ENCODE results near the gene CLDN9. TPM values are rescaled to one million over a fixed set of nuclear protein-coding genes. Genes with fewer than 3 reads are reported as not detected.

CLDN9 gene
- total RNA-seq, 4 donors from 2014 or later: 0.32 to 0.39 TPM; not detected in 2

DNA sequence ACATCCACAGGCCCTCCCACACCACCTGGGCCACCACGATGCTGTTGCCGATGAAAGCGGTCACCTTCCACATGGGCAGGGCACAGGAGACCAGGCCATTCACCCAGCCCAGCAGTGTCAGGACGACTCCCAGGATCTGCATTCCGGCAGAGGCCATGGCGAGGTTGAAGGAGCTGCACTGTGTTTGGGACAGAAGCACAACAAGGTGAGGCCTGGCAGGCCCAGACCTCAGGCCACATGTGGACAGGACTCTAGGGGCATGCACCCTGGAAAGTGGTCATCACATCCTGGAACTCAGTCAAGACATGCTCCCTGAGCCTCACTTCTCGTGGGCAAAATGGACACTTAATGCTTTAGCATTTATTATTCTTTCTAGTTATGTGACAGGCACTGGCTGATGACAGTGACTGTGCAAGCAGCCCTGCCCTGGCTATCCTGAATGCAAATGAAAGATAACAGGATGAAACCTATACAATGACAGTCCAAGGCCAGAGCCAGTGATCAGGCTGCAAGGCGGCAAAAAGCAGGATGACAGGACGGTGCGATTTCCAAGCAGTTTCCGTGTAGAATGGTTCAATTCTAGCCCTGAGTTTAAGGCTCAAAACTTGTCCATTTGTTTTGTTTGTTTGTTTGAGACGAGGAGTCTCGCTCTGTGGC lies 3.3 kb downstream of the CLDN9 start:
- ATAC-seq: no peak
- H3K36me3 ChIP-seq: no peaks in the 10 kb centered on the region
- 89 to 97% methylated on average over 5 to 7 of the region's 13 CpGs for WGBS, 2 donors (ENCODE audit: low coverage in 1 of 2)
- no peak overlapping the region for H3K4me3 ChIP-seq
- TF ChIP-seq EP300 (IDR thresholded peaks at IDR 0.05) (no peak), POLR2A (IDR thresholded peaks at IDR 0.05) (no peak)
- TF ChIP-seq, protein P1, sequence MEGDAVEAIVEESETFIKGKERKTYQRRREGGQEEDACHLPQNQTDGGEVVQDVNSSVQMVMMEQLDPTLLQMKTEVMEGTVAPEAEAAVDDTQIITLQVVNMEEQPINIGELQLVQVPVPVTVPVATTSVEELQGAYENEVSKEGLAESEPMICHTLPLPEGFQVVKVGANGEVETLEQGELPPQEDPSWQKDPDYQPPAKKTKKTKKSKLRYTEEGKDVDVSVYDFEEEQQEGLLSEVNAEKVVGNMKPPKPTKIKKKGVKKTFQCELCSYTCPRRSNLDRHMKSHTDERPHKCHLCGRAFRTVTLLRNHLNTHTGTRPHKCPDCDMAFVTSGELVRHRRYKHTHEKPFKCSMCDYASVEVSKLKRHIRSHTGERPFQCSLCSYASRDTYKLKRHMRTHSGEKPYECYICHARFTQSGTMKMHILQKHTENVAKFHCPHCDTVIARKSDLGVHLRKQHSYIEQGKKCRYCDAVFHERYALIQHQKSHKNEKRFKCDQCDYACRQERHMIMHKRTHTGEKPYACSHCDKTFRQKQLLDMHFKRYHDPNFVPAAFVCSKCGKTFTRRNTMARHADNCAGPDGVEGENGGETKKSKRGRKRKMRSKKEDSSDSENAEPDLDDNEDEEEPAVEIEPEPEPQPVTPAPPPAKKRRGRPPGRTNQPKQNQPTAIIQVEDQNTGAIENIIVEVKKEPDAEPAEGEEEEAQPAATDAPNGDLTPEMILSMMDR (IDR thresholded peaks at IDR 0.05): no peak
- no peak overlapping the region for H3K27ac ChIP-seq
- H3K4me1 ChIP-seq: peaks cover 0 to 27% (median 4%) of the 10 kb centered on the region in 3 donors
- H3K27me3 ChIP-seq: peaks cover 78% of the 10 kb centered on the region
- no peaks in the 10 kb centered on the region for H3K9me3 ChIP-seq

DNA sequence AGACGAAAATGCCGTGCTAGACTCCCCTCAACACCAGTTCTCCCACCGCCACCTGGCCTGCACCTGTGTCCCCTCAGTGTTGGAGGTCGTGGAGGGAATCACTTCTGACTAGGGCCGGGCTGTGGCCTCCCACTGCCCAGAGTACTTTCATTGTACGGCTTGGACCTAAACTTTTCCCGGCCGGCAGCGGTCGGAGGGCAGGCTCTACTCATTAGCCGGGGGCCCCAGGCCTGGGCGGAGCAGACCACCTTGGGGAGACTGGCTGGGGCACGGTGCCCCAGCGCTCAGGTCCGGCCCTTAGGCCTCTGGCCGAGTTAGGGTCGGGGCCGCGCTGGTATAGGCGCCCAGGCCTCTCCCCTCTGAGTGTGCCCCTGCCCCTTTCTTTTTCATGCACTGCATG lies 4.6 kb downstream of the CLDN9 start:
- Histone ChIP-seq H3K27me3 (peaks cover 65% of the 10 kb centered on the region), H3K4me3 (no peak overlapping the region), H3K9me3 (no peaks in the 10 kb centered on the region), H3K27ac (no peak overlapping the region), H3K36me3 (no peaks in the 10 kb centered on the region), H3K4me1 (peaks cover 0 to 40% (median 12%) of the 10 kb centered on the region in 3 donors)
- 20% methylated on average over 2 of the region's 20 CpGs; no CpG with 5 or more reads in 1 of the 2 donors for WGBS, 2 donors (ENCODE audit: low coverage in 1 of 2)
- ATAC-seq: no peak
- TF ChIP-seq POLR2A (IDR thresholded peaks at IDR 0.05) (no peak), POLR2AphosphoS5 (IDR thresholded peaks at IDR 0.05) (no peak), EP300 (IDR thresholded peaks at IDR 0.05) (no peak)
- TF ChIP-seq, protein P1 (IDR thresholded peaks at IDR 0.05): no peak

DNA sequence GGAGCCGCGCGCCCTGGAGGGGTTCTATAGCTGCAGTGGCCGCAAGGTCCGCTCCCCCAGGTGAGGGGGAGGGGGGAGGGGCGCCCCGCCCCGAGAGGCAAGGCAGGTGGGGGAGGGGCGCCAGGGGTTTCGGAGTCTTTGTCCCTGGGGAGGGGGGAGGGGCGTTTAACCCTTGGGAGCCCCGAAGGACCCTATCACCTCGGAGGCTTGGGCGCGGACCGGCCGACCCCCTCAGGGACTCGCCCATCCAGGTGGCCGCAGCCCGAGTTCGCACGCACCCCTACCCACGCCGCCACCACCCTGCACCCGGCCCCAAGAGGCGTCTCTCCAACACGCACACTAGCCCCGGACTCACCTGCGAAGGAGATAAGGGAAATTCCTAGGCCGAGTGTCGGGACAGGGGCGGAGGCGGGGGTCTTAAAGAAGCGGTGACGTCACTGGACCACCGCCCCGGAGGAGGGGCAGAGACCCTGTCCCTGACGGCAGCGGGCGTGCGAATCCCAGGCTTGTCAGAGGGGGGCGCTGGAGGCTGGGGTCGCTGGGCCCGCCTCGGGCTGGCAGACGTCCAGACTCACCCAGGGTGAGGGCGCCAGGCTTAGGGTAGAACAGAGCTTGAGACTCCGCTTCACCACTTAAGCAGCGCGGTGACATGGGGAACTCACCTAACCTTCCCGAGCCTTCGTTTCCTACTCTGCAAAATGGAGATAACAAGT lies 5.2 kb downstream of the CLDN9 start, which contains the start of gene CLDN6:
Gene CLDN6 (minus strand): TSS at position 390 of the 713 bp plus-strand sequence. CDS start 2,162 bp downstream, outside the sequence.
- ATAC-seq: no peak
- Histone ChIP-seq H3K36me3 (no peaks in the 10 kb centered on the region), H3K4me3 (no peak within 1 kb of the TSS), H3K4me1 (peaks cover 0 to 46% (median 18%) of the 10 kb centered on the region in 3 donors), H3K27me3 (peaks cover 59% of the 10 kb centered on the region), H3K27ac (no peak within 1 kb of the TSS), H3K9me3 (no peaks in the 10 kb centered on the region)
- 8 to 33% methylated on average over 3 to 10 of the region's 52 CpGs for WGBS, 2 donors (ENCODE audit: low coverage in 1 of 2)
- TF ChIP-seq EP300 (IDR thresholded peaks at IDR 0.05) (no peak), POLR2AphosphoS5 (IDR thresholded peaks at IDR 0.05) (no peak), POLR2A (IDR thresholded peaks at IDR 0.05) (no peak)
- TF ChIP-seq, protein P1 (IDR thresholded peaks at IDR 0.05): peak in 1 of 4 experiments; percentile 13

DNA sequence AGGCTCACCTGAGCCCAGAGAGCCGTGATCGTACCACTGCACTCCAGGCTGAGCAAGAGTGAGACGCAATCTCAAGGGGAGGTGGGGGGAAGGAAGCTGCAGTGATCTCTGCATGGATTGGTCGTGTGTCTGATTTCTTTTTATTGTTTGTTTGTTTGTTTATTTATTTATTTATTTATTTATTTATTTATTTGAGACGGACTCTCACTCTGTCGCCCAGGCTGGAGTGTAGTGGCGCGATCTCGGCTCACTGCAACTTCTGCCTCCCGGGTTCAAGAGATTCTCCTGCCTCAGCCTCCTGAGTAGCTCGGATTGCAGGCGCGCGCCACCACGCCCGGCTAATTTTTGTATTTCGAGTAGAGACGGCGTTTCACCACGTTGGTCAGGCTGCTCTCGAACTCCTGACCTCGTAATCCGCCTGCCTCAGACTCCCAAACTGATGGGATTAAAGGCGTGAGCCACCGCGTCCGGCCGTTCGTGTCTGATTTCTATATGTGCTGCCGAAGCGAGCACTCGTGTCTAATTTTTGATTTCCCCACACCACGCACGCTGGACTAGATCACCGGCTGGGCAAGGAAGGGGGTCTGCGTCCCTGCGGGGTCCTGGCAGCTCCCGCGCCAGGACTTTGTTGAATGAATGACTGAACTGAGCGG lies 7.0 kb downstream of the CLDN9 start:
- TF ChIP-seq POLR2AphosphoS5 (IDR thresholded peaks at IDR 0.05): no peak
- TF ChIP-seq POLR2A (IDR thresholded peaks at IDR 0.05): no peak
- no peak for TF ChIP-seq EP300 (IDR thresholded peaks at IDR 0.05)
- no peak for ATAC-seq
- no peaks in the 10 kb centered on the region for H3K36me3 ChIP-seq
- H3K4me3 ChIP-seq: peak overlapping the region in 1 of 2 donors; percentile 73
- 44 to 50% methylated on average over 13 to 20 of the region's 40 CpGs for WGBS, 2 donors (ENCODE audit: low coverage in 1 of 2)
- H3K9me3 ChIP-seq: no peaks in the 10 kb centered on the region
- peaks cover 0 to 62% (median 25%) of the 10 kb centered on the region in 3 donors for H3K4me1 ChIP-seq
- H3K27ac ChIP-seq: peak overlapping the region in 3 of 4 donors; percentile 95 to 97 (median 96)
- H3K27me3 ChIP-seq: peaks cover 41% of the 10 kb centered on the region

DNA sequence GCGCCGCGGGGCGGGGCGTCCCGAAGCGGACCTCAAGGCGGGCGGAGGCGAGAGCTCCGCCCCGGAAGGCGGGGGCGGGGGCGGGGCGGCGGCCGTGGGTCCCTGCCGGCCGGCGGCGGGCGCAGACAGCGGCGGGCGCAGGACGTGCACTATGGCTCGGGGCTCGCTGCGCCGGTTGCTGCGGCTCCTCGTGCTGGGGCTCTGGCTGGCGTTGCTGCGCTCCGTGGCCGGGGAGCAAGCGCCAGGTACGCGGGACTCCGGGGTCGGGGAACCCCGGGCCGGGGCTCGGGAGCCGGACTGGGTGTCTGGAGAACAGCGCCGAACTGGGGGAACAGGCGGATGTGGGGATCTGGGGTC lies 7.5 kb downstream of the CLDN9 start, which contains the start of gene TNFRSF12A:
Gene TNFRSF12A (plus strand): TSS at position 122 of the 357 bp plus-strand sequence. CDS start 30 bp downstream, at position 152.
- peaks cover 39% of the 10 kb centered on the region for H3K27me3 ChIP-seq
- peak; percentile 42 for ATAC-seq
- H3K9me3 ChIP-seq: no peaks in the 10 kb centered on the region
- peak within 1 kb of the TSS; percentile 93 to 97 (median 96) for H3K27ac ChIP-seq
- H3K36me3 ChIP-seq: no peaks in the 10 kb centered on the region
- TF ChIP-seq POLR2A (IDR thresholded peaks at IDR 0.05) (peak; percentile 83 to 95), EP300 (IDR thresholded peaks at IDR 0.05) (no peak), POLR2AphosphoS5 (IDR thresholded peaks at IDR 0.05) (peak; percentile 95)
- TF ChIP-seq, protein P1 (IDR thresholded peaks at IDR 0.05): peak in 3 of 4 experiments; percentile 29 to 43 (median 33)
- 0% methylated on average over 2 of the region's 49 CpGs; no CpG with 5 or more reads in 1 of the 2 donors for WGBS, 2 donors (ENCODE audit: low coverage in 1 of 2)
- H3K4me3 ChIP-seq: peak within 1 kb of the TSS; percentile 60 to 73
- peaks cover 0 to 67% (median 25%) of the 10 kb centered on the region in 3 donors for H3K4me1 ChIP-seq

Data from gastroesophageal sphincter (tissue), 4 donors.